ENCODE data around the gene SLC6A19. TPM values are rescaled to one million over a fixed set of nuclear protein-coding genes. Genes with fewer than 3 reads are reported as not detected.
A peak's percentile ranks its signal among the peaks of the same experiment; 100 is the strongest.

SLC6A19 gene
- total and polyA plus RNA-seq, 9 of the 15 experiments (the other 6 are each of a cell fraction or from before 2014, with no cell fraction given) = 0.03 to 1.6 (median 0.59) TPM

DNA sequence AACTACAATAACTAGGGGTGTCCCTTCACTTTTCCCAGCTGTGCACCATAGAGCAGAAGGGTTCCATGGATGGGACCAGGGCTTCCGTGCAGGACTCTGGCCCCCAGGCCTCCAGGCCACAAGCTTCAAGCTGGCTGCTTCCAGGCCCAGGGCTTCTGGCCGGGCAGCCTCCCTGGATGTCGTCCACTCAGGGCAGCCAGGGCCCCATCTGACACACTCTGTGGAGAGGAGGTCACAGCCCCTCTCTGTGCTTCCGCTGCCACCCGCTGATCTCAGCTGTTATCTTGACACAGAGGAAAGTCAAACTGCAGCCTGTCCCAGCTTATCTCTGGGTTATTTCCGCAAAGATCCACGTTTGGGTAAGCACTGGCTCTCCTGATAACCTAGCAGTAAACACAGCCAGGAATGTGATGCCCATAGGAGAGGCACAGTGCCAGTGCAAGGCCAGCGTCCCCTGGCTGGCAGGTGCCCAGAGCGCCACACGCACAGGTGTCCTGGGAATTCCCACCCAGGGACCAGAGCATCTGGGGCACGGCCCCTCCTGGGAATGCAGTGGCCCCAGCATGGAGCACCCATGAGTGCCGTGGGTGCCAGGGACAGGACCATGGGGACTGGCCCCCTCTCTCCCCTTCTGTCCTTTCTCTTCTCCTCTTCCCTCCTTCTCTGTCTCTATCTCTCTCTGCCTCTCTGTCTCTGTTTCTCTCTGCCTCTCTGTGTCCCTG is 15.6 kb upstream of the SLC6A19 start (continued):
- TF ChIP-seq ETS2 (tag; IDR thresholded peaks at IDR 0.05; ENCODE audit: borderline replicate concordance, poor library complexity, severe bottlenecking) = no peak
- no peak for TF ChIP-seq ARHGAP35 (IDR thresholded peaks at IDR 0.05; ENCODE audit: partially characterized antibody)
- peak; percentile 60; the same call in 1 of the 2 replicates for TF ChIP-seq PYGO2 (tag; IDR thresholded peaks at IDR 0.05)
- TF ChIP-seq BRD4 (IDR thresholded peaks at IDR 0.05) = peak; percentile 29; the same call in 1 of the 2 replicates
- TF ChIP-seq, protein P1, sequence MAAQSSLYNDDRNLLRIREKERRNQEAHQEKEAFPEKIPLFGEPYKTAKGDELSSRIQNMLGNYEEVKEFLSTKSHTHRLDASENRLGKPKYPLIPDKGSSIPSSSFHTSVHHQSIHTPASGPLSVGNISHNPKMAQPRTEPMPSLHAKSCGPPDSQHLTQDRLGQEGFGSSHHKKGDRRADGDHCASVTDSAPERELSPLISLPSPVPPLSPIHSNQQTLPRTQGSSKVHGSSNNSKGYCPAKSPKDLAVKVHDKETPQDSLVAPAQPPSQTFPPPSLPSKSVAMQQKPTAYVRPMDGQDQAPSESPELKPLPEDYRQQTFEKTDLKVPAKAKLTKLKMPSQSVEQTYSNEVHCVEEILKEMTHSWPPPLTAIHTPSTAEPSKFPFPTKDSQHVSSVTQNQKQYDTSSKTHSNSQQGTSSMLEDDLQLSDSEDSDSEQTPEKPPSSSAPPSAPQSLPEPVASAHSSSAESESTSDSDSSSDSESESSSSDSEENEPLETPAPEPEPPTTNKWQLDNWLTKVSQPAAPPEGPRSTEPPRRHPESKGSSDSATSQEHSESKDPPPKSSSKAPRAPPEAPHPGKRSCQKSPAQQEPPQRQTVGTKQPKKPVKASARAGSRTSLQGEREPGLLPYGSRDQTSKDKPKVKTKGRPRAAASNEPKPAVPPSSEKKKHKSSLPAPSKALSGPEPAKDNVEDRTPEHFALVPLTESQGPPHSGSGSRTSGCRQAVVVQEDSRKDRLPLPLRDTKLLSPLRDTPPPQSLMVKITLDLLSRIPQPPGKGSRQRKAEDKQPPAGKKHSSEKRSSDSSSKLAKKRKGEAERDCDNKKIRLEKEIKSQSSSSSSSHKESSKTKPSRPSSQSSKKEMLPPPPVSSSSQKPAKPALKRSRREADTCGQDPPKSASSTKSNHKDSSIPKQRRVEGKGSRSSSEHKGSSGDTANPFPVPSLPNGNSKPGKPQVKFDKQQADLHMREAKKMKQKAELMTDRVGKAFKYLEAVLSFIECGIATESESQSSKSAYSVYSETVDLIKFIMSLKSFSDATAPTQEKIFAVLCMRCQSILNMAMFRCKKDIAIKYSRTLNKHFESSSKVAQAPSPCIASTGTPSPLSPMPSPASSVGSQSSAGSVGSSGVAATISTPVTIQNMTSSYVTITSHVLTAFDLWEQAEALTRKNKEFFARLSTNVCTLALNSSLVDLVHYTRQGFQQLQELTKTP (IDR thresholded peaks at IDR 0.05; ENCODE audit: low read depth in 1 of 2, partially characterized antibody in 2 of 2) = peak in 1 of 2 experiments; percentile 48
- TF ChIP-seq NR2C2 (CRISPR knock-in tag; IDR thresholded peaks at IDR 0.05) = peak; percentile 72; the same call in 1 of the 2 replicates
- peak; percentile 87 for TF ChIP-seq NR2C2 (tag; IDR thresholded peaks at IDR 0.05)
- TF ChIP-seq RFX7 (CRISPR knock-in tag; IDR thresholded peaks at IDR 0.05) = peak; percentile 38; the same call in 1 of the 2 replicates
- peak; percentile 66; the same call in 1 of the 2 replicates for TF ChIP-seq NFRKB (IDR thresholded peaks at IDR 0.05; ENCODE audit: low read depth)
- 0 out of 2 replicates have a peak, but pooled peaks have one; percentile 44 for TF ChIP-seq SP1 (CRISPR knock-in tag; IDR thresholded peaks at IDR 0.05)
- TF ChIP-seq ZEB2 (IDR thresholded peaks at IDR 0.05) = peak; percentile 77; the same call in 1 of the 2 replicates
- no peak for TF ChIP-seq CBX1 (IDR thresholded peaks at IDR 0.05; ENCODE audit: low read depth)
- TF ChIP-seq ZNF12 (CRISPR knock-in tag; IDR thresholded peaks at IDR 0.05) = no peak
- 0 out of 2 replicates have a peak, but pooled peaks have one; percentile 30 for TF ChIP-seq ILF3 (IDR thresholded peaks at IDR 0.05; ENCODE audit: borderline replicate concordance)
- TF ChIP-seq TAF15 (IDR thresholded peaks at IDR 0.05; ENCODE audit: low read depth, low read length) = no peak
- TF ChIP-seq GABPA (tag; conservative IDR thresholded peaks at IDR 0.05; ENCODE audit: low read depth) = peak; percentile 74
- TF ChIP-seq RBBP5 (IDR thresholded peaks at IDR 0.05; ENCODE audit: borderline replicate concordance, insufficient read depth, low read length, poor library complexity, severe bottlenecking) = no peak
- no peak for TF ChIP-seq PBX2 (CRISPR knock-in tag; IDR thresholded peaks at IDR 0.05; ENCODE audit: low read depth)
- peak; percentile 38; the same call in 1 of the 2 replicates for TF ChIP-seq PBX2 (tag; conservative IDR thresholded peaks at IDR 0.05; ENCODE audit: low read depth)
- TF ChIP-seq ZNF263 (CRISPR knock-in tag; IDR thresholded peaks at IDR 0.05; ENCODE audit: borderline replicate concordance) = no peak
- peak; percentile 90 to 94 for TF ChIP-seq TRIM24 (IDR thresholded peaks at IDR 0.05)
- TF ChIP-seq SNRNP70 (optimal IDR thresholded peaks at IDR 0.05; ENCODE audit: low read depth, low read length) = no peak
- TF ChIP-seq SNIP1 (IDR thresholded peaks at IDR 0.05; ENCODE audit: low read depth) = no peak

Measured in K562 (cell line).